SK-N-SH treated with all-trans-retinoic acid at 6 μM for 48 hours (cell line): ENCODE results near the gene JUN.

Source experiments
- ATAC-seq: fragments of 200-7000 bp; cut with Tn5 transposase; 3 replicates; pipeline ENCODE4 v1.9.1; 2020; ENCODE audit warnings: mild to moderate bottlenecking, moderate library complexity
- ARNTL ChIP-seq: fragments of 450-650 bp; formaldehyde crosslinking; IDR thresholded peaks from 2 replicates; pipeline ENCODE4 v1.5.0; 2020; ENCODE audit warnings: low read depth, mild to moderate bottlenecking, moderate library complexity, borderline replicate concordance
- BACH2 ChIP-seq: fragments of 250-450 bp; sonication (Bioruptor Pico); IDR thresholded peaks from 2 replicates; pipeline ENCODE4 v1.9.0; 2021; ENCODE audit warnings: mild to moderate bottlenecking, borderline replicate concordance
- CSDC2 ChIP-seq: fragments of 250-450 bp; sonication (Bioruptor Pico); IDR thresholded peaks from 2 replicates; pipeline ENCODE4 v1.5.0; 2020; ENCODE audit warnings: mild to moderate bottlenecking, moderate library complexity
- ESRRG ChIP-seq: fragments of 250-450 bp; sonication (Bioruptor Pico); IDR thresholded peaks from 2 replicates; pipeline ENCODE4 v1.6.1; 2021; ENCODE audit warnings: mild to moderate bottlenecking
- GLIS3 ChIP-seq: fragments of 250-450 bp; sonication (Bioruptor Pico); IDR thresholded peaks from 2 replicates; pipeline ENCODE4 v1.5.0; 2020; ENCODE audit warnings: mild to moderate bottlenecking, moderate library complexity
- ISL1 ChIP-seq: fragments of 250-450 bp; sonication (Bioruptor Pico); IDR thresholded peaks from 2 replicates; pipeline ENCODE4 v2.1.2; 2022; ENCODE audit warnings: mild to moderate bottlenecking, moderate library complexity
- OSR1 ChIP-seq: fragments of 250-450 bp; sonication (Bioruptor Pico); IDR thresholded peaks from 2 replicates; pipeline ENCODE4 v1.8.0; 2022; ENCODE audit warnings: moderate library complexity, mild to moderate bottlenecking, inconsistent platforms
- PATZ1 ChIP-seq: fragments of 250-450 bp; sonication (Bioruptor Pico); IDR thresholded peaks from 2 replicates; pipeline ENCODE4 v1.8.0; 2020; ENCODE audit warnings: mild to moderate bottlenecking, moderate library complexity, borderline replicate concordance
- POU6F1 ChIP-seq: fragments of 250-450 bp; sonication (Bioruptor Pico); IDR thresholded peaks from 2 replicates; pipeline ENCODE4 v1.8.0; 2021; ENCODE audit warnings: low read depth, mild to moderate bottlenecking, moderate library complexity, borderline replicate concordance
- PPARA ChIP-seq: fragments of 250-450 bp; sonication (Bioruptor Pico); IDR thresholded peaks from 2 replicates; pipeline ENCODE4 v1.5.0; 2020; ENCODE audit warnings: mild to moderate bottlenecking, borderline replicate concordance
- RARB ChIP-seq: fragments of 250-450 bp; sonication (Bioruptor Pico); IDR thresholded peaks from 2 replicates; pipeline ENCODE4 v1.8.0; 2021; ENCODE audit warnings: mild to moderate bottlenecking, moderate library complexity
- SNAI2 ChIP-seq: fragments of 250-450 bp; sonication (Bioruptor Pico); IDR thresholded peaks from 2 replicates; pipeline ENCODE4 v1.5.0; 2020; ENCODE audit warnings: mild to moderate bottlenecking, moderate library complexity
- TCF4 ChIP-seq: fragments of 250-450 bp; sonication (Bioruptor Pico); IDR thresholded peaks from 2 replicates; pipeline ENCODE4 v1.8.0; 2021; ENCODE audit warnings: mild to moderate bottlenecking, moderate library complexity, borderline replicate concordance
- TOX ChIP-seq: fragments of 250-450 bp; sonication (Bioruptor Pico); IDR thresholded peaks from 2 replicates; pipeline ENCODE4 v1.8.0; 2021; ENCODE audit warnings: mild to moderate bottlenecking, moderate library complexity, borderline replicate concordance
- ZC3H10 ChIP-seq: fragments of 250-450 bp; sonication (Bioruptor Pico); IDR thresholded peaks from 2 replicates; pipeline ENCODE4 v1.5.1; 2021; ENCODE audit warnings: mild to moderate bottlenecking, moderate library complexity
- ZFP3 ChIP-seq: fragments of 250-450 bp; sonication (Bioruptor Pico); IDR thresholded peaks from 2 replicates; pipeline ENCODE4 v1.5.0; 2020; ENCODE audit warnings: mild to moderate bottlenecking, moderate library complexity
- ZFP30 ChIP-seq: fragments of 450-650 bp; formaldehyde crosslinking; IDR thresholded peaks from 2 replicates; pipeline ENCODE4 v1.5.0; 2022; ENCODE audit warnings: mild to moderate bottlenecking, moderate library complexity
- ZNF565 ChIP-seq: fragments of 450-650 bp; formaldehyde crosslinking; conservative IDR thresholded peaks from 2 replicates; pipeline ENCODE4 v1.5.0; 2020; ENCODE audit warnings: low read depth, mild to moderate bottlenecking, moderate library complexity
- ZNF70 ChIP-seq: fragments of 450-650 bp; formaldehyde crosslinking; IDR thresholded peaks from 2 replicates; pipeline ENCODE4 v1.5.0; 2020; ENCODE audit warnings: mild to moderate bottlenecking, moderate library complexity
- ZNF8 ChIP-seq: fragments of 450-650 bp; formaldehyde crosslinking; IDR thresholded peaks from 2 replicates; pipeline ENCODE4 v1.5.0; 2020; ENCODE audit warnings: mild to moderate bottlenecking, moderate library complexity
- TF ChIP-seq, protein P1 (sequence below): fragments of 250-450 bp; sonication (Bioruptor Pico); IDR thresholded peaks from 2 replicates; pipeline ENCODE4 v1.5.1; 2021; ENCODE audit warnings: mild to moderate bottlenecking, moderate library complexity
- TF ChIP-seq, protein P2 (sequence below): fragments of 250-450 bp; sonication (Bioruptor Pico); IDR thresholded peaks from 2 replicates; pipeline ENCODE4 v1.5.1; 2020; ENCODE audit warnings: low read depth, mild to moderate bottlenecking, moderate library complexity
- TF ChIP-seq, protein P3 (sequence below): fragments of 250-450 bp; sonication (Bioruptor Pico); IDR thresholded peaks from 2 replicates; pipeline ENCODE4 v1.5.0; 2020; ENCODE audit warnings: mild to moderate bottlenecking, moderate library complexity

The JUN gene

DNA sequence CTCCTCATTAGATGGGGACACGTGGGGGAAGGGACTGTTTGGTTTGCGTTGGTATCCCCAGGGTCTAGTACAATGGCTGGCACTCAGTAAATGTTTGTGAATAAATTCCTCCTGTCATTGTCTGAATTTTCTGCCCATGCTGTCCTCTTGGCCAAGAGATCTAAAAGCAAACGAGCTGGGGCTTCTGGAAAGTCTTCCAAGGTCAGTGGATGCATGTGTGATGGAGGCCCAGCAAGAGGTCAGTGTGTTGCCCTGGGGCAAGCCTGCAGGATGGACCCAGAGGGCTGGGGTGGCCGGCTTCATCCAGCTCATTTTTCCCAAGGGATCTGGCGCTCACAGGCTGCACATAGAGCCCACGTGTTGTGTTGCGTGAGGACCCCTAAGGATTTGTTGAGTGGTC lies 30.0 kb upstream of the JUN start:
- ATAC-seq, result no peak
- TF ChIP-seq RARB (CRISPR knock-in tag) (no peak), TOX (no peak), ISL1 (CRISPR knock-in tag) (no peak), ZFP3 (no peak), ZNF70 (CRISPR knock-in tag) (no peak), GLIS3 (CRISPR knock-in tag) (no peak), BACH2 (CRISPR knock-in tag) (no peak), SNAI2 (CRISPR knock-in tag) (no peak), ZFP30 (CRISPR knock-in tag) (no peak), ZNF8 (CRISPR knock-in tag) (no peak), POU6F1 (no peak), OSR1 (CRISPR knock-in tag) (no peak), ZC3H10 (CRISPR knock-in tag) (no peak), PATZ1 (no peak), PPARA (no peak), ESRRG (no peak), TCF4 (CRISPR knock-in tag) (no peak), ARNTL (no peak)
- TF ChIP-seq, protein P1, sequence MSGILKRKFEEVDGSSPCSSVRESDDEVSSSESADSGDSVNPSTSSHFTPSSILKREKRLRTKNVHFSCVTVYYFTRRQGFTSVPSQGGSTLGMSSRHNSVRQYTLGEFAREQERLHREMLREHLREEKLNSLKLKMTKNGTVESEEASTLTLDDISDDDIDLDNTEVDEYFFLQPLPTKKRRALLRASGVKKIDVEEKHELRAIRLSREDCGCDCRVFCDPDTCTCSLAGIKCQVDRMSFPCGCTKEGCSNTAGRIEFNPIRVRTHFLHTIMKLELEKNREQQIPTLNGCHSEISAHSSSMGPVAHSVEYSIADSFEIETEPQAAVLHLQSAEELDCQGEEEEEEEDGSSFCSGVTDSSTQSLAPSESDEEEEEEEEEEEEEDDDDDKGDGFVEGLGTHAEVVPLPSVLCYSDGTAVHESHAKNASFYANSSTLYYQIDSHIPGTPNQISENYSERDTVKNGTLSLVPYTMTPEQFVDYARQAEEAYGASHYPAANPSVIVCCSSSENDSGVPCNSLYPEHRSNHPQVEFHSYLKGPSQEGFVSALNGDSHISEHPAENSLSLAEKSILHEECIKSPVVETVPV (CRISPR knock-in tag), result no peak

DNA sequence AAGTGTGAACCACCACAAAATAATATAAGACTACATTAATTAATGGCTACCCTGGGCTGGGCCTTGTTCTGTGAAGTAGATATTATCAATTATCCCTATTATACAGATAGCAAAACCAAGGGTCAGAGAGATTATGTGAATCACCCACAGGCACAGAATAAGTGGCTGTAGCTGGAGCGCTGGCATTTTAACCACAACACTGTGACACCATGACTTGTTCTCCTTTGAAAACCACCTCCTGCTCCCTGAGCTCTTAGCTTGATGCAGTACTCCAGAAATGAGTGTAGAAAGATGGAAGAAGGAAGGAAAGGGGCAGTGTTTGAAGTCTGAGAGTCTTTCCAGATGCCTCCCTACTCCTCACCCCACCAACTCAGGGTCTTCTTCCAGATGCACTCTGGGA lies 29.5 kb upstream of the JUN start:
- TF ChIP-seq TCF4 (CRISPR knock-in tag) (no peak), GLIS3 (CRISPR knock-in tag) (no peak), ISL1 (CRISPR knock-in tag) (no peak), ARNTL (no peak), SNAI2 (CRISPR knock-in tag) (no peak), ZFP30 (CRISPR knock-in tag) (no peak), ESRRG (no peak)
- no peak for ATAC-seq

DNA sequence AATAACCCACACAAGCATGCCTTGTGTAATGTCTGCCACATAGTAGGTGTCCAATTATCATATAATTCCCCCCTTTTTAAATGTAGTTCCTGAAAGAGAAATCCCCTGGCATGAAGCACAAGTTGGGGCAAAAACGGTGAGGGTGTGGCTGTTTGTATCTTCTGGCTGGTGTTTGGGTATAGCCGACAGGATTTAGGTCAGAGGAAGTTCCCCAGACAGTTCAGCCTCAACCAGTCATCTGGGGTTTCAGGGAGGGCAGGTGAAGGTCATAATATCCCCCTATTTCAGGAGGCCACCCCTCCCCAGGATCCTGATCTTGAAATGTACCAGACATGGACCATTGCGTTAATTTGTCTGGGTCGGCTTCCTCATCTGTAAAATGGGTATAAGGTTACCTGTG lies 29.1 kb upstream of the JUN start:
- no peak for ATAC-seq
- TF ChIP-seq BACH2 (CRISPR knock-in tag) (no peak), RARB (CRISPR knock-in tag) (no peak), ISL1 (CRISPR knock-in tag) (no peak), ARNTL (no peak), ESRRG (no peak), ZNF565 (CRISPR knock-in tag) (no peak), SNAI2 (CRISPR knock-in tag) (no peak), OSR1 (CRISPR knock-in tag) (no peak), ZNF8 (CRISPR knock-in tag) (no peak), ZNF70 (CRISPR knock-in tag) (no peak), CSDC2 (CRISPR knock-in tag) (no peak), PATZ1 (no peak), TCF4 (CRISPR knock-in tag) (no peak)
- TF ChIP-seq, protein P1 (CRISPR knock-in tag), result no peak
- TF ChIP-seq, protein P2, sequence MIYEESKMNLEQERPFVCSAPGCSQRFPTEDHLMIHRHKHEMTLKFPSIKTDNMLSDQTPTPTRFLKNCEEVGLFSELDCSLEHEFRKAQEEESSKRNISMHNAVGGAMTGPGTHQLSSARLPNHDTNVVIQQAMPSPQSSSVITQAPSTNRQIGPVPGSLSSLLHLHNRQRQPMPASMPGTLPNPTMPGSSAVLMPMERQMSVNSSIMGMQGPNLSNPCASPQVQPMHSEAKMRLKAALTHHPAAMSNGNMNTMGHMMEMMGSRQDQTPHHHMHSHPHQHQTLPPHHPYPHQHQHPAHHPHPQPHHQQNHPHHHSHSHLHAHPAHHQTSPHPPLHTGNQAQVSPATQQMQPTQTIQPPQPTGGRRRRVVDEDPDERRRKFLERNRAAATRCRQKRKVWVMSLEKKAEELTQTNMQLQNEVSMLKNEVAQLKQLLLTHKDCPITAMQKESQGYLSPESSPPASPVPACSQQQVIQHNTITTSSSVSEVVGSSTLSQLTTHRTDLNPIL (CRISPR knock-in tag), result no peak
- TF ChIP-seq, protein P3, sequence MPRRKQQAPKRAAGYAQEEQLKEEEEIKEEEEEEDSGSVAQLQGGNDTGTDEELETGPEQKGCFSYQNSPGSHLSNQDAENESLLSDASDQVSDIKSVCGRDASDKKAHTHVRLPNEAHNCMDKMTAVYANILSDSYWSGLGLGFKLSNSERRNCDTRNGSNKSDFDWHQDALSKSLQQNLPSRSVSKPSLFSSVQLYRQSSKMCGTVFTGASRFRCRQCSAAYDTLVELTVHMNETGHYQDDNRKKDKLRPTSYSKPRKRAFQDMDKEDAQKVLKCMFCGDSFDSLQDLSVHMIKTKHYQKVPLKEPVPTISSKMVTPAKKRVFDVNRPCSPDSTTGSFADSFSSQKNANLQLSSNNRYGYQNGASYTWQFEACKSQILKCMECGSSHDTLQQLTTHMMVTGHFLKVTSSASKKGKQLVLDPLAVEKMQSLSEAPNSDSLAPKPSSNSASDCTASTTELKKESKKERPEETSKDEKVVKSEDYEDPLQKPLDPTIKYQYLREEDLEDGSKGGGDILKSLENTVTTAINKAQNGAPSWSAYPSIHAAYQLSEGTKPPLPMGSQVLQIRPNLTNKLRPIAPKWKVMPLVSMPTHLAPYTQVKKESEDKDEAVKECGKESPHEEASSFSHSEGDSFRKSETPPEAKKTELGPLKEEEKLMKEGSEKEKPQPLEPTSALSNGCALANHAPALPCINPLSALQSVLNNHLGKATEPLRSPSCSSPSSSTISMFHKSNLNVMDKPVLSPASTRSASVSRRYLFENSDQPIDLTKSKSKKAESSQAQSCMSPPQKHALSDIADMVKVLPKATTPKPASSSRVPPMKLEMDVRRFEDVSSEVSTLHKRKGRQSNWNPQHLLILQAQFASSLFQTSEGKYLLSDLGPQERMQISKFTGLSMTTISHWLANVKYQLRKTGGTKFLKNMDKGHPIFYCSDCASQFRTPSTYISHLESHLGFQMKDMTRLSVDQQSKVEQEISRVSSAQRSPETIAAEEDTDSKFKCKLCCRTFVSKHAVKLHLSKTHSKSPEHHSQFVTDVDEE, result no peak
